H1 (cell line): ENCODE results near the gene TARP.

Source experiments
- BRCA1 ChIP-seq: IDR thresholded peaks from 2 replicates; pipeline ENCODE4 v1.6.1; 2012; ENCODE audit warnings: low read depth, low read length, improper control_type of control experiment
- CHD1 ChIP-seq: IDR thresholded peaks from 2 replicates; pipeline ENCODE4 v1.6.1; 2012; ENCODE audit warnings: low read depth, low read length, improper control_type of control experiment
- CHD2 ChIP-seq: IDR thresholded peaks from 2 replicates; pipeline ENCODE4 v1.6.1; 2012; ENCODE audit warnings: low read length, improper control_type of control experiment
- CREB1 ChIP-seq: IDR thresholded peaks from 2 replicates; pipeline ENCODE4 v1.6.1; 2012; ENCODE audit warnings: inconsistent platforms
- CTCF ChIP-seq, 3 experiments: IDR thresholded peaks; 1 replicate in 2 of 3; 2 replicates in 1 of 3; pipeline versions ENCODE4 v1.5.1 to v1.6.1; 2011; ENCODE audit warnings: low read length in 3 of 3, mild to moderate bottlenecking in 3 of 3, inconsistent platforms in 2 of 3, low read depth in 1 of 3, moderate library complexity in 1 of 3; ENCODE audit not compliant: insufficient read depth in 1 of 3; ENCODE audit errors: control extremely low read depth in 1 of 3
- PHF8 ChIP-seq: fragments of 200-600 bp; sonication (generic); conservative IDR thresholded peaks from 2 replicates; pipeline ENCODE4 v1.7.1; 2012; ENCODE audit warnings: low read depth, mild to moderate bottlenecking, inconsistent platforms, low read length, moderate library complexity
- SIN3A ChIP-seq, 2 experiments: IDR thresholded peaks in 1 of 2; conservative IDR thresholded peaks in 1 of 2; 2 replicates each; pipeline ENCODE4 v1.6.1; 2011 to 2012; ENCODE audit warnings: low read length in 2 of 2, improper control_type of control experiment in 1 of 2, low read depth in 1 of 2, mild to moderate bottlenecking in 1 of 2
- SP4 ChIP-seq: IDR thresholded peaks from 2 replicates; pipeline ENCODE4 v1.6.1; 2012; ENCODE audit warnings: low read length, inconsistent platforms
- SRF ChIP-seq: IDR thresholded peaks from 2 replicates; pipeline ENCODE4 v1.6.1; 2011; ENCODE audit warnings: mild to moderate bottlenecking, low read depth, low read length, moderate library complexity

DNA sequence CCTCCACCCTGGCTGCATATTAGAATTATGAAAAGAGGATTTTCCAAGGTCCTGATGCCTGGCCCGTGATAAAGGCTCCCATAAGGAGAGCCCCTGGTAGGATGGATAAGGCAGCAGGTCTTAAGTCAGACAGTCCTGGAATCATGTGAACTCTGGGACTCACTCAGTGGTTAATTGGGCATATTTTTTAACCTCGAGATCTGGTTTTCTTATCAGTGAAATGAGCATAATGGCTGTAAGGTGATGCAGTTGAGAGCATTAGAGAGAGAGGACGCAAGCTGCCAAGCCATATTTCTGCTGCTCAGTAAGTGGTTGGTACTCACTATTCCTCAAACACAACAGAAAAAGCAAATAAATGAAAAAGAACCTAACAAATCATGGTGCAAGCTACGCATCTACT lies 37.8 kb downstream of the TARP start:
- TF ChIP-seq CTCF (IDR thresholded peaks at IDR 0.05; ENCODE audit: control extremely low read depth in 1 of 3, insufficient read depth in 1 of 3, low read depth in 1 of 3, low read length in 3 of 3) = no peak
- no peak for TF ChIP-seq CHD1
- TF ChIP-seq SP4 = no peak
- no peak for TF ChIP-seq SIN3A (conservative IDR thresholded peaks at IDR 0.05 in 1 of 2, IDR thresholded peaks at IDR 0.05 in 1 of 2; ENCODE audit: low read depth in 1 of 2, low read length in 2 of 2)
- TF ChIP-seq BRCA1 = no peak
- TF ChIP-seq PHF8 = no peak
- no peak for TF ChIP-seq CREB1
- no peak for TF ChIP-seq SRF
- no peak for TF ChIP-seq CHD2
